HL-60 (cell line): ENCODE results near the gene ASPSCR1.

Source experiments
- DNase-seq, 2 experiments: peaks; one replicate each; pipeline ENCODE4 v3.0.0-alpha.2; 2010 to 2020; ENCODE audit warnings: low read depth in 1 of 2, low spot score in 1 of 2
- H3K27ac ChIP-seq: fragments of 250-450 bp; sonication (Bioruptor Pico); replicated peaks from 2 replicates; pipeline ENCODE4 v1.5.1; 2020; ENCODE audit warnings: mild to moderate bottlenecking, moderate library complexity
- H3K27me3 ChIP-seq: fragments of 250-450 bp; sonication (Bioruptor Pico); 2 replicates; pipeline ENCODE4 v1.5.1; 2021; ENCODE audit warnings: mild to moderate bottlenecking, moderate library complexity; ENCODE audit not compliant: insufficient read depth, poor library complexity, severe bottlenecking
- H3K4me3 ChIP-seq: replicated peaks from 2 replicates; pipeline ENCODE4 v1.5.1; 2011; ENCODE audit warnings: mild to moderate bottlenecking, control low read depth, low read length; ENCODE audit not compliant: insufficient read depth
- CTCF ChIP-seq: IDR thresholded peaks from one replicate; pipeline ENCODE4 v1.5.1; 2011; ENCODE audit warnings: low read length, control low read depth, inconsistent platforms; ENCODE audit not compliant: insufficient read depth
- GABPA ChIP-seq: IDR thresholded peaks from 2 replicates; pipeline ENCODE4 v1.6.1; 2012; ENCODE audit warnings: low read depth
- POLR2AphosphoS5 ChIP-seq: IDR thresholded peaks from 2 replicates; pipeline ENCODE4 v1.6.1; 2012; ENCODE audit warnings: low read depth
- SPI1 ChIP-seq: IDR thresholded peaks from 2 replicates; pipeline ENCODE4 v1.6.1; 2012; ENCODE audit warnings: low read depth, mild to moderate bottlenecking, borderline replicate concordance
- TF ChIP-seq, protein P1 (sequence below): IDR thresholded peaks from 2 replicates; pipeline ENCODE4 v1.6.1; 2012; ENCODE audit warnings: low read depth; ENCODE audit not compliant: insufficient replicate concordance

The ASPSCR1 gene

GRCh38 chr17:82022981-82023446 is 45.6 kb downstream of the ASPSCR1 start, which contains the start of gene LRRC45:
Gene LRRC45 (plus strand): TSS chr17:82023305. CDS start chr17:82023644, 339 bp downstream.
- TF ChIP-seq SPI1: no peak; the same call in 1 of the 2 replicates
- TF ChIP-seq, protein P1, sequence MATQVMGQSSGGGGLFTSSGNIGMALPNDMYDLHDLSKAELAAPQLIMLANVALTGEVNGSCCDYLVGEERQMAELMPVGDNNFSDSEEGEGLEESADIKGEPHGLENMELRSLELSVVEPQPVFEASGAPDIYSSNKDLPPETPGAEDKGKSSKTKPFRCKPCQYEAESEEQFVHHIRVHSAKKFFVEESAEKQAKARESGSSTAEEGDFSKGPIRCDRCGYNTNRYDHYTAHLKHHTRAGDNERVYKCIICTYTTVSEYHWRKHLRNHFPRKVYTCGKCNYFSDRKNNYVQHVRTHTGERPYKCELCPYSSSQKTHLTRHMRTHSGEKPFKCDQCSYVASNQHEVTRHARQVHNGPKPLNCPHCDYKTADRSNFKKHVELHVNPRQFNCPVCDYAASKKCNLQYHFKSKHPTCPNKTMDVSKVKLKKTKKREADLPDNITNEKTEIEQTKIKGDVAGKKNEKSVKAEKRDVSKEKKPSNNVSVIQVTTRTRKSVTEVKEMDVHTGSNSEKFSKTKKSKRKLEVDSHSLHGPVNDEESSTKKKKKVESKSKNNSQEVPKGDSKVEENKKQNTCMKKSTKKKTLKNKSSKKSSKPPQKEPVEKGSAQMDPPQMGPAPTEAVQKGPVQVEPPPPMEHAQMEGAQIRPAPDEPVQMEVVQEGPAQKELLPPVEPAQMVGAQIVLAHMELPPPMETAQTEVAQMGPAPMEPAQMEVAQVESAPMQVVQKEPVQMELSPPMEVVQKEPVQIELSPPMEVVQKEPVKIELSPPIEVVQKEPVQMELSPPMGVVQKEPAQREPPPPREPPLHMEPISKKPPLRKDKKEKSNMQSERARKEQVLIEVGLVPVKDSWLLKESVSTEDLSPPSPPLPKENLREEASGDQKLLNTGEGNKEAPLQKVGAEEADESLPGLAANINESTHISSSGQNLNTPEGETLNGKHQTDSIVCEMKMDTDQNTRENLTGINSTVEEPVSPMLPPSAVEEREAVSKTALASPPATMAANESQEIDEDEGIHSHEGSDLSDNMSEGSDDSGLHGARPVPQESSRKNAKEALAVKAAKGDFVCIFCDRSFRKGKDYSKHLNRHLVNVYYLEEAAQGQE: no peak
- peak; percentile 99 to 100 for DNase-seq
- peak within 1 kb of the TSS; percentile 85 for H3K4me3 ChIP-seq
- H3K27ac ChIP-seq: peak within 1 kb of the TSS; percentile 88
- H3K27me3 ChIP-seq: no peaks in the 10 kb centered on the region

- Histone ChIP-seq H3K27me3 (no peaks in the 10 kb centered on the region), H3K4me3 (peak overlapping the region; percentile 85), H3K27ac (peak overlapping the region; percentile 76)
- TF ChIP-seq, protein P1: no peak
- TF ChIP-seq SPI1 (peak; percentile 22; the same call in 1 of the 2 replicates), CTCF (no peak), POLR2AphosphoS5 (no peak)
- DNase-seq: peak; percentile 54 to 73
Measured at GRCh38 chr17:82023447-82024241, 46.2 kb downstream of the ASPSCR1 start.

DNA sequence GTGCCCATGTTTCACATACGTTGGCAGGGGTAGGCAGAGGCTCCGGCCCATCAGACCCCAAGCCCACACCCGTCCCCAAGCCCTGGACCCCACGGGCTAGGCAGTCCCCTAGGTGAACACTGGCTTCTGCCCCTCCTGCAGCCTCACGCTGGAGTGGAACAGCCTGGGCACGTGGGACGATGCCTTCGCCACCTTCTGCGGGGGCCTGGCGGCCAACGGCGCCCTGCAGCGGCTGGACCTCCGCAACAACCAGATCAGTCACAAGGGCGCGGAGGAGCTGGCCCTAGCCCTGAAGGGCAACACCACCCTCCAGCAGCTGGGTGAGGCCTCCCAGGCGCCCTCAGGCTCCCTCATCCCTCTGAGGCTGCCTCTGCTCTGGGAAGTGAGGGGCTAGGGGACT is 47.4 kb downstream of the ASPSCR1 start:
- Histone ChIP-seq H3K4me3 (no peak overlapping the region), H3K27me3 (no peaks in the 10 kb centered on the region), H3K27ac (no peak overlapping the region)
- TF ChIP-seq SPI1 (no peak), CTCF (no peak), GABPA (no peak), POLR2AphosphoS5 (no peak)
- TF ChIP-seq, protein P1: no peak
- DNase-seq: no peak
